Activated effector memory CD4-positive, alpha-beta T cell treated with Interleukin-2 at 50 U/mL for 16 hours (primary cell): ENCODE results near the gene GAREM1.
"Not testable (repeated sequence)": the region's sequence is repeated elsewhere in the genome, so short reads cannot be mapped to it uniquely, and the experiment has no call there.

Source experiments
- DNase-seq: peaks from one replicate; pipeline ENCODE4 v3.0.0-alpha.2; 2020

The GAREM1 gene

DNA sequence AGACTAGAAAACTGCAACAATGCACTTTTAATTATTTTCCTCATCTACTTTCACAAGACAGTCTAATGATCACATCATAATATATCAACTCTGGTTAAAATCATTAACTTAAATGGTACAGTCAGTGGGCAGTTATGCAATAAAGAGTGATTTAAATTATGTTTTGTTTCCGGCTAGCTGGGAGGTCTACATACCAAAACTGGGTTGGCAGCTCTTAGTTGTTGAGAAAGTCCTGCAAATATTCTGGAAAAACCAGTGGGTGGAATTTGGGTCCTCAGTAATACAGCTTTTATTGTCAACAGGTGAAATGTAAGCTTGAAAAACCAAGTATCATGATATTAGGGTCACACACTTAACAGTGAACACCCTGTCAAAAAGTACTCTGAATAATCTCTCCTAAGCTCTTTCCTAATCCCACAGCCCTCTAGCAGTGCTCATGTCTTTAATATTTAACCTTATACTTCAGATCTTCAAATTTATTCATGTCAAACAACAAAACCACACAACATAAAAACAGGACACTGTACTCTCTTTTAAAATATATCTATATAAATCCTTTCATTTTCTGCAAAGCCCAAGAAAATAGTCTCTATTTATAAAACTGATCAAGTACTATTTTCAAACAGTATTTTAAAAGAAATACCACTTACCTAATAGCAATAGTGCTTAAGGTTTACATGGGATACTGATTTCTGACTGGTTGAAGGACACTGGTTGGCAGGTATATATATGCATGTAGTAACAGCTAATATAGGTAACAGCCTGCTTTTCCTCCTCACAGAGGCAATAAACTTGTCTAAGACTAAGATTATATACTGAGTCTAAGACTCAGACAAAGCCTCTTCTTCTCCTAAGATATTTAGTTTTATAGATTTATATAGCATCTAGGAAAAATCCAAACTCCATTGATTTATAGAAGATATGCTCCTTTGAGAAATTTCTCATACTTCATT is 103.8 kb downstream of the GAREM1 start:
- DNase-seq, result no peak

DNA sequence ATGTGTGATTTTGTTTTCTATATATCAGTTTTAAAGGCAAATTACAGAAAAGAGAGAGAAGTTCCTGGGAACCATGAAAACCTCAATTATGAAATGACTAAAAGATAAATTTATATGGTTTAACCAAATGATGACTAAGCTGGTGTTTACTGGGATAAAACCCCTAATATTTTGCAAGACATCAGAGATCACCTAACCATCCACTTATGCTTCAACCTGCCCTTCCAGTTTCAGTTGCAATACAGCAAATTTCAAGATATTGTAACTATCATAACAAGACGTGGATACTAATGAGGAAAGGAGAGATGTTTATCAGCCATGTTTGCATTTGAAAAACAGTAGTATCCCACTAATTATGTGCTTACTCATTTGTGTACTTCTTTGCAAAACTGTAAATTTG is 108.2 kb downstream of the GAREM1 start:
- no peak for DNase-seq

DNA sequence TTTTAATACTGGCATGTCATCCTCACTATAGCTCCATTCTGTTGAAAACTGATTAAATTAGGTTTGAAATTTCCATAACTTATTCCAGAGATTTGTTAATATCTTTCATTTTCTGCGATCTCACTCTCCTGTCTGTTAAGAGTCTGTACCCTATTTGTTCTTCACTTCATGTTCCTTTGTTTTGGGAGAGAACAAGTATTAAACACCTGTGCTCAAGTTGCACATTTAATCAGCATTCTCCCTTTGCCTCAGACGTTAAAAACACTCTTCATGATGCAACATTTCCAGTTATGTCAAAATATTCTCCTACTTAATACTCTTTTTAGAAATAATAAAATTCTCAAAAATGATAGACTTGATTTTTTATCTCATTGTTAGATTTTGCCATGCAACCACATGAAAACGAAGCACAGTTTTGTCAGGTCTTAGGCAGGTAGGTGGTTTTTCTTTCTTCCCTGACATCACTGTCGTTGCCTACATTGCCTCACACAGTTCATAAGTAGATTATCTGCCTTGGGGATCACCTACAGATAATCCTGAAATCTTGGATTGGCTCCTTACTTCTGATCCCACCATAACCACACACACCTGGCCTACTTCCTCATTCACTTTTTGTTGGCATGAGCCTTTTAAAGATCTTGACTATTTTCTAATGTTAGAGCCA is 109.9 kb downstream of the GAREM1 start:
- no peak for DNase-seq

DNA sequence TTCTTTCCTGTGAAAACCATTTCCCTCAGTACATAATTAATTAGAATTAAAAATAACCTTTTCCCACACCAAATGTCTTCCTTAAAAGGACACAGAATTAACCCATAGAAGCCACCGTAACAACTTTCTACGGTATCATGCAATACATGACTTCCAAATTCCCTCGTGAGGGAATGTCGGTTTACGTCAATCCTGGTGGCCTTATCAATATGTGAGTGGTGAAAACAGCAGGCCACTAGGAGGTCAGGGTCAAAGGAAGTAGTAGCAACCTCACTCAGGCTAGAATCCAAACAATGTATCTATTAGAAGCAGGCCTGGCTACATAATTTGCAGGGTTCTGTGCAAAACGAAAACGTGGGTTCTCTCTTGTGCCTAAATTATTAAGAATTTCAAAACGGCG is 112.2 kb downstream of the GAREM1 start:
- DNase-seq, result no peak

DNA sequence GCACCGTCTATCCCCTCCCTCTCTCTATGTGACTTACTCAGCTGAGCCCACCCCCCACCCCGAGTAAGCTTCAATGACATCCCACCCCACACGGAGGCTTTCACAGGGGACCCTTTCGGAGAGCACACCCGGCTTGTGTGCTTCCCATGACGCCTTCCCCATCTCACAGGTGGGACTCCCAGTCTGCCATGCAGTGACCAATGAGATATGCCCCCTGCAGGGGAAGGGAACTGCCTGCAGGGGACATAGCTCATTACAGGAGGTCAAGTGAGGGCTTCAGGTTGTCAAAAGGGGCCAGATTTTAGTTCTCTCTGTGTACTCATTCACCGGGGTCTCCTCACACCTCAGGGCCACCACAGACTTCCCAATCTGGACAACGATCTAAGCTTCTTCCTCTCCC is 112.6 kb downstream of the GAREM1 start:
- DNase-seq, result no peak

DNA sequence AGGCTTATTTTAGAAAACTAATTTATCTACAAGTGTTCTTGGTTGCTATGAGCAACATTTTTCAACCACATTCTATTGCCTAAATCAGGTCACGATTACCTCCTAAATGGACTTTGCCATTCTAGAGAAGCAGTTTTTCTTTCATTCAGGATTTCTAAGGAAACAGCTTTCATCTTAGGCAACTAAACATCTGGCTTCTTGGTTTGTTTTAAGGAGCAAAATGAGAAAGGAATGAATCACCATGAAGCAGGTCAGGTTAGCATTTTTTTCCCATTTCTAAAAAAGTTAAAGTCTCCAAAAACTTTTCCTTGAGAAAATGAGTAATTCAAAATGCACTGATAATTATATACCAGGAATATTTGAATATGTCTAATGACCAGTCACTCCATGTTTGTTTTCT is 114.8 kb downstream of the GAREM1 start:
- no peak for DNase-seq

DNA sequence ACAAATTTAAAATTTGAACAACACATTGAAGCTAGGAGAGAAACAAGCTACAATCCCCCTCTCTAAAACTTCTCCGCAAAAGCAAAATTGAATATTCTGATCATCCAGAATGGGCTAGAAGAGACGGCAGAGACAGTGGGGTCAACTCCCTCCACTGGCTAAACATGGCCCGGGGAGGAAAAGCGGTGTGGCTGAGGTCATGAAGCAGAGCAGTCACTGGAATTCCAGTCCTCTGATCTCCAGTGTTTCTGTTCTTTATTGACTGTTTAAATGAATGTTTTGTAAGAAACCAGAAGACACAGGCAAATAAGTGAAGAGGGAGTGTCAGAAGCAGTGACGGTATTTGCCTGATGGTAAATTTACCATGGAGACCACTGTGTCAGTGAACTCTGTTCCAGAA is 116.2 kb downstream of the GAREM1 start:
- DNase-seq, result no peak

DNA sequence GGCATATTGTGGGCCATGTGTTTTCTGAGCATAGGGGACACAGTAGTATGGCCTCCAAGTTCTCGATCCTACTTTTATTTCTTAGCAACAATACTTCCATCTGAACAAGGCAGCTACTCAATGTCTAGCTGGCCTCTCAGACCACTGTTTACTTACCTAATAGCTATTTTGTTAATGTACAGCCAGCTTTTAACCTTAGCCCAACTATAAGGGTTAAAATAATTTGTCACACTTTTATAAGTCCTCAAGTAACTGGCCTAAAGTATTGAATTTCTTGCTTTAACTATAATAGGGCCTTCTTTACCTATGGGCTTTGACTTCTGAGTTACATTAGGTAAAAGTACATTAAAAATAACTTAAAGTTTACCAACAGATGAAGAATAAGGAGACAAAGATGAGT is 117.4 kb downstream of the GAREM1 start:
- no peak for DNase-seq

DNA sequence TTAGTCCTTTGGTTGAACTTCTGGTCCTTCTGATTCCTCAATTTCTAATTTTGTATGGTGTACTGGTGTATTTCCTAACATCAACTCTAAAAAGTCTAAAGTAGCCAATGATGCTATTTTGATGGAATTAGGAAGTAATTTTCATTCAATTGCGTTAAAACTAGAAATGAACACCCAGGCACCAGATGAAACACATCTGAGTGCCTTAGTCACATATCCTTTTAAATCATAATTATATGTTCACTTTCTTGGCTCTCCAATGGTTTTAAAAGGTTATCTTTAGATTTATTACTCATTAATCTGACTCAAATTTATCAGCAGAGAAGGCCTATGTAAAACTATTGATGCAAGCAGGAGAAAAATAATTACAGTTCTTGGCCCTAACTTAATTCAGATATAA is 119.7 kb downstream of the GAREM1 start:
- DNase-seq, result no peak

DNA sequence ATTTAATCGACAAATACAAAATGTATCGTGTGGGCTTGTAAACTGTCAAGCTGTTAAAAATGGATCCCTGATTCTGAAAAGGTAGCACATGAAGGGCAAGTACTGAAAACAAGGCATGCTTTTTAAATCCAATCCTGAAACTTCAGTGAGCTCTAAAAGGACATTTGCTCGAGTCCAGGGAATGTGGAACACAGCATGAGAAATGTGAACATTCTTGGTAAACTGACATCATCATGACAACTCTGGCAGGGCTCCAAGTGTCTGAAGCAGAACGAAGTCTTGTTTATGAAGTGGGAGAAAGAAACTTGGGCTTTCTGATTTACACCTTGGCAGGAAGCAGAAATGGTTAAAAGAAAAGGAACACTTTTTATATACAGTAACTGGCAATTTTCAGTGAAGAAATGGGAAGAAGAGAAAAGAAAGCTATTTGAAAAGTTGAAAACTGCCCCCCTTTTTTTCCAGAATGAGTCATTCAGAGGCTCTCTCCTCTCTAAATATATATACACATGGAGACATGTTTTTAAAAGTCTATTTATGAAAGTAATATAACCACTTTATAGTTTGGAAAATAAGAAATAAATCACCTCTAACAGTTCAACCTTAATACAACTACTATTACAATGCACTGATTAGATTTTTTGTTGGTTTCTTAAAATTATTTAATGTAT is 120.8 kb downstream of the GAREM1 start:
- no peak for DNase-seq

DNA sequence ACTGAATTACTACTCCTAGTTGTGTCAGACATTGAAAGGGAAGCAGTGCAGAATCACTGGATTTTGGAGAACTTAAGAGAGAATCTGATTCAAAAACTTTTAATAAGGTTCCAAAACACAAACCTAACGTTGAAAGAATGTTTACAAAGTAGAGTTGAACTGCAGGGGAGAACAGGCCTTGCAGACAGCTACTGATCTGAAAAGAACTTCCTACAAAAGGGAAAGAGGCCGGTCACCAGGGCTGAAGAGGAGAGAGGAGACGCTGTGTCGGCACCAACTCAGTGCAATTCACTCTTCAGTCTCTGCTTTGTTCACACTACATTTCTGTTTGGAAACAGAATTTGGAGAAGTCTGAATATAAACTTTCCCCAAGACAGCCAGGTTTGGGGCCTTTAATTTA is 124.0 kb downstream of the GAREM1 start:
- DNase-seq, result no peak

DNA sequence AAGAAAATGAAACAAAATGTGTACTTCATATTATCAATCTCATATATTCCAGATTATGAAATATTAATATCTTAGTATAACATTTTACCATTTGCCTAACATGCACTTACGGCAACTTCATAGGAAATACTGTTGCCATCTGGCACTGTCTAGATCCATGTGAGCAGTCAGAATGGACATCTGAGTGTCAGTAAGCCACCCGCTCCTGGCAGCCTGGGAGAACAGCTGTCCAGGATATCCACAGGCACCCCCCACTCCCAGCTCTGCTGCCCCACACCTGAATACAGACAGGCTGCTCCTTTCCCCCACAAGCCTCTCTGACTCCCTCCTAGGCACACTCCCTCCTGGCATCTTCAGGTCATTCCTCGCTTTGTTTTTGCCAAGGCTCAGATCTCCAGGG is 127.0 kb downstream of the GAREM1 start:
- no peak for DNase-seq

DNA sequence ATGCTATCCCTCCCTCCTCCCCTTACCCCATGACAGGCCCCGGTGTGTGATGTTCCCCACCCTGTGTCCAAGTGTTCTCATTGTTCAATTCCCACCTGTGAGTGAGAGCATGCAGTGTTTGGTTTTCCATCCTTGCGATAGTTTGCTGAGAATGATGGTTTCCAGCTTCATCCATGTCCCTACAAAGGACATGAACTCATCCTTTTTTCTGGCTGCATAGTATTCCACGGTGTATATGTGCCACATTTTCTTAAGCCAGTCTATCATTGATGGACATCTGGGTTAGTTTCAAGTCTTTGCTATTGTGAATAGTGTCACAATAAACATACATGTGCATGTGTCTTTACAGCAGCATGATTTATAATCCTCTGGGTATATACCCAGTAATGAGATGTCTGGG is 129.6 kb downstream of the GAREM1 start:
- not testable (repeated sequence) for DNase-seq

DNA sequence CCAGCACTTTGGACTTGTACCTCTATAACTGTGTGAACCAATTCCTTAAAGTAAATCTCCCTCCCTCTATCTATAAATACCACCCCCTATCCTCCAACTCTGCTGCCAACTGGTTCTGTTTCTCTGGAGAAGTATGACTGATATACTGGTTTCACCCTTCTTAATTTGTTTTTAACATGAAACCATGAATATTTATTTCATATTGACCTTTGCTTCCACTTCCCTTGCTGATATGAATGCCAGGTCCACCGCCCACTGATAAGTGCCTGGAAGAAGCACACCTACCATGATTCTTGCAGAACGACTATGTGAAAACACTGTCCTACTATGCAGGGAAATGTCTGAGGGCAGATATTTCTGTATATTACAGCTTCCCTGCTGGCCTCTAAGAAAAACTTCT is 131.6 kb downstream of the GAREM1 start:
- no peak for DNase-seq

DNA sequence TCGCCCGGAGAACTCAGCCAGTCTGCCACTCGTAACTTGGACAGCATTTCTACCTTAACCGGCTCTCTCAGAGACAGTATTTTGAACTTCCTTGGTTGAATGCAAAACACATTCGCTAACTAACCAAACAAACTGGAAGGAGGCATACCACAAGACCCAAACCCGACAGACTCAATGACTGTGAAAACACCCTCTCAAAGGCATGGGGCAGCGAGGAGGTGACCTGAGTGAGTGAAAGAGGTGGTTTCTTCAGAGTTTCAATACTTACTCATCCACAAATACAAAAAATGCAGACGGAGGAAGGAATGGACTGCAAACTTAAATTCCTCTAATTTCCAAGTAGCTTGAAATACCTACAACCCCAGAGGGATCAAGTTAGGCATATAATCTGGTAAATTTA is 132.9 kb downstream of the GAREM1 start:
- DNase-seq, result no peak

DNA sequence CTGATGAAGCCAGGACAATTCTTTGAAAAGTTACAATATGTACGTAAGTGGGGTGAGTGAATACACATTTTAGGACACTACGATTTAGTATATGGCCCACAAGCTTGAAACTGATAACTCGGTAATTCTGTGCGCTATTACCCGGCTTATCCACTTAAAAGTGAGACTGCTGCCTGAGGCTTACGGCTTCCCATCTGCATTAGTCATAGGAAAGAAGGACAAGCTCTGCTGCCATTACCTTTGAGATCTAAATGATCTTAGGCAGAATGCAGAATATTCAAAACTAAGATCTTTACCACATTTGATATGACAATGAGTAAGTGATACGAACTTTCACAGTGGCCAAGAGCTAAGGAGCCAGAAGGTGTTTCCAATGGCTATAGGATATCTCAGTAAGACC is 133.3 kb downstream of the GAREM1 start:
- DNase-seq, result no peak

DNA sequence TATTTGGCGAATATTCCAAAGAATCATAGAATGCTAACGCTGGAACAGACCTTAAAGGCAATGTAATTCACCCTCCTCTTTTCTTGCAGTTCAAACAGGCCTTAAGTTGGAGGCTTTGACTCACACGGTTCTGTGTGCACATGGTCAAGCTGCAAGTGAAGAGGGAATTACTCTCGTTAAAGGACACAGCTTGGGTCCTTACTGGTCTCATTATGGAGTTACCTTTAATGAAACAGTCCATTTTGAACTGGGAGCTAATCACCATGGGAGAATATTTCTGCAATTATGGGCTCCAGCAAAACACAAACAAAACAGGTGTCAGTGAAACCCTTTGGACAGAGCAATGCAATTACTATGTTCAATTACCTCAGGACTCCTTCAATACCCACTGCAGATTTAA is 135.5 kb downstream of the GAREM1 start:
- DNase-seq, result no peak

DNA sequence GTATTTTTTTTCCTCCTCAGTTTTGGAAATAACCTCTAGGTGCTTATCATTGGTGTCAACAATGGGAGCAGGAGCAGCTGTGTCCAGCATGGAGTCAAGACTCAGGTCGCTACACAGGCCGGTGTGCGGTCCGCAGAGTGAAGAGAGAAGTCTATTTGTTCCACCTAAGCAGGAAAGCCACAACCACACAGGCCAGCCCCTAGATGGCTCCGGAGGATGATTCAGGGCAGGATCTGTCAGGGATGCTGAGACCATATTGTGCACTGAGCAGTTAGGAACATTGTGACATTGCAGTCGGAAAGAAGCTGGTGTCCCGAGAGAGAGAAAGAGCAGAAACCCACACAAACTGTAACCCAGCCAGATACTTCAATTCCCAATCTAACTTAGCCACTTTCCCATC is 136.9 kb downstream of the GAREM1 start:
- DNase-seq, result no peak

DNA sequence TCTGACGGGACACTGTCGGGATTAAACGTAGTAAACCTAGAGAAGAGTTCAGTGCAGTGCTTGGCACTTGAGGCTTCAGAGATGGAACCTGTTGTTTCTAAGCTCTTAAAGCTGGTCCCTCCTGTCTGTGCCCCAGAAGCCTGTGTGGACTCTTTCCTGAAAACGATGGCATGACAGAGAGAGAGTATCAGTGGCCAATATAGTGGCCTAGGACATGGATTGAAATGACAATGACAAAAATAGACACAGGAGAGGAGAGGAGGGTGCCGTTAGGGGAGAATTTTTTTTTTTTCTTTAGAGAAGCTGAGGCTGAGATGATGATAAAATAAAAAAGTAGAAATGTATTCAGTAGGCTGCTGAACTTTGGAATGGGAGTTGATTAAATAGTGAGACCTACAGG is 138.0 kb downstream of the GAREM1 start:
- DNase-seq, result no peak

DNA sequence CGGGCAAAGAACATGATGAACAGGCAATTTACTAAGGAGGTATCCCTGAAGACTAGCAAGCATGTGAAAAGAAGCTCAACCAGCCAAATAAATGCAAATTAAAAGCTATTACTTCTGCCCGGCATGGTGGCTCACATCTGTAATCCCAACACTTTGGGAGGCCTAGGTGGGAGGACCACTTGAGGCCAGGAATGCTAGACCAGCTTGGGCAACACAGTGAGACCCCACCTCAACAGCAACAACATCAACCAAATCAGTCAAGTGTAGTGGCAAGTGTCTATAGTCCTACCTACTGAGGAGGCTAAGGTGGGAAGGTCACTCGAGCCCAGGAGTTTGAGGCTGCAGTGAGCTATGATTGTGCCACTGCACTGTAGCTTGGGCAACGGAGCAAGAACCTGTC is 141.7 kb downstream of the GAREM1 start:
- DNase-seq, result no peak

DNA sequence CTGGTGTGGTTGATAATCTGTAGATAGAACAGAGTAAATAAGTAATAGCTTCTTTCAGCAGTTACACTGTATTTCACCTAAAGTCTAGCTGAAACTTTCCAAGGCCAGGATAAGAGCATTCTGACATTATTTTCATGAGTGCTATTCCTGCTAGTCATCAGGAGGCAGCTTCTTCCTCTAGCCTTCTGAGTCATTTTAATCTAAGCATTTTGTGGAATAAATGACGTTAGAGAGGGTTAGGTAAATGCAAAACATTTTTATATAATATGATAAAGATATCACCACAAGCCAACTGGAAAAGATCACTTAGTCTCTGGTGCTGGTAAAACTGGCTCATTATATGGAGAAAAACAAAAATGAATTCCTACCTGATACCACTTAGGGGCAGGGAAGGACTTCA is 142.3 kb downstream of the GAREM1 start:
- DNase-seq, result no peak

DNA sequence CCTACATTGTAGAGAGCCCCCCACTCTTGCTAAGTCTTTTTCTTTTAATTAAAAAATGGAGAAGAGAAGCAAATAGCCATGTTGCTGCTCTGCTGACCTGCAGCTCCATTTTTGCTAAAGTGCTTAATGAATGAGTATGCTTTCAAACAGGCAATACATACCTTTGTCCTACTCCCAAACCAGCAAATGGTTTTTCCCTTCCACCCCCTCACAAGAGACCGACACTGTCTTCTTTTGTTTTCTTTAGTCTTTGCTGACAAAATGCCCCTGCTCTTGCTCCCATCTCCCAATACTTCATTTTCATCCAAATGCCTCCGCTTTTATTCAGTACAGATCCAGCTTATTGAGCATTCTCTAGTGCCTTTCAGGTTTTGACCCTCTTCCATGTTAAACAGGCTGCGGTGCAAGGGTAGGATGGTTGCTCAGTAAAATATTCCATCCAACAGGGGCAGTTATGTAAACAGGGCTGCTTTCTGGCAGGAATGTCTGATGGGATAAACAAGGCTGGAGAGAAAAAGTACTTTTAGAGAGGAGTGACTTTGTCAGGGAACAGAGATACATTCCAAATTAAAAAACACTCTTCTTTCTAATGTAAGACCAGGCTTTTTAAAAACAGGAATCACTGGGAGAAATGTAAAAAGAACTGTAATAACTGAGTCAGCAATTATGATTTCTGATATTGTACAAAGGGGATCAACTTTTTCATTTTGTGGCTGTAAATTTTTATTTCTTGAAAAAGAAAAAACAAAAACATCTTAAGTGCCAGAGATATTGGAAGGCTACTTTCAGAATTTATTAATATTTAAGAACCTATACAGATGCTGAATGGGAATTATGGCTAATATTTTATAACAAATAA is 144.0 kb downstream of the GAREM1 start:
- no peak for DNase-seq

DNA sequence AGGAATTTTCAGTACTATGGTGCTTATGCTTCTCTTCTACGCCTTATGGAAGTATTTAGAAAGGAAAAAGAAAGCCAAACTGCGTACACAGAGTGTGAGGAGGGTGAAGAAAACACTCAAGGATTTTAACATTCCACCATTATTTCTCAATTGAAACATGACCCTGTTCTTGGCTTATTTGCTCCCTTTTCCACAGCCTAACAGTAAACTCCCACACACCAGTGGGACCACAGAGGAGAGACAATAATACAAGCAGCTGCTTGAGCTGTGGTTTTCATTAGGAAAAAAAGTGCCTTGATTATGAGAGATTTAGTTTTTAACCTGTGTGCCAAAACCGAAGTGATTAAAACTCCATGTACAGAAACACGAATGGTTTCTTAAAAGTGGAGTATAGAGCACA is 146.5 kb downstream of the GAREM1 start:
- DNase-seq, result no peak
